NCI-H2227 (cell line): Measurements from ENCODE around the gene SCFD2.

ENCODE experiments used
- DNase-seq: peaks from one replicate; lab custom pipeline; 2025; ENCODE audit not compliant: unreplicated experiment; lab: John Stamatoyannopoulos, UW

The SCFD2 gene

GRCh38 chr4:52894443-52894842, 471.4 kb downstream of the SCFD2 start:
- no peak for DNase-seq

GRCh38 chr4:52892880-52893279, 473.0 kb downstream of the SCFD2 start:
- DNase-seq = no peak

GRCh38 chr4:52891743-52892142, 474.1 kb downstream of the SCFD2 start:
- DNase-seq = no peak

- DNase-seq = no peak
Observed at GRCh38 chr4:52890521-52890791, 475.4 kb downstream of the SCFD2 start.

- no peak for DNase-seq
Observed at GRCh38 chr4:52889778-52890520, 475.9 kb downstream of the SCFD2 start.

- no peak for DNase-seq
Observed at GRCh38 chr4:52889354-52889753, 476.5 kb downstream of the SCFD2 start.

GRCh38 chr4:52884994-52885393, 480.9 kb downstream of the SCFD2 start:
- no peak for DNase-seq

GRCh38 chr4:52883707-52884669, 481.9 kb downstream of the SCFD2 start:
- no peak for DNase-seq

- no peak for DNase-seq
Observed at GRCh38 chr4:52883183-52883621, 482.7 kb downstream of the SCFD2 start.

- no peak for DNase-seq
Observed at GRCh38 chr4:52880994-52881393, 484.9 kb downstream of the SCFD2 start.

- DNase-seq = no peak
Observed at GRCh38 chr4:52879471-52879870, 486.4 kb downstream of the SCFD2 start.

- DNase-seq = no peak
Observed at GRCh38 chr4:52877694-52878093, 488.2 kb downstream of the SCFD2 start.

GRCh38 chr4:52877036-52877435, 488.8 kb downstream of the SCFD2 start:
- DNase-seq = no peak

- no peak for DNase-seq
Observed at GRCh38 chr4:52876069-52876468, 489.8 kb downstream of the SCFD2 start.

GRCh38 chr4:52874948-52875347, 490.9 kb downstream of the SCFD2 start:
- DNase-seq = no peak

GRCh38 chr4:52873861-52874343, 492.0 kb downstream of the SCFD2 start:
- DNase-seq = no peak

- DNase-seq = peak; percentile 13
Observed at GRCh38 chr4:52873191-52873590, 492.7 kb downstream of the SCFD2 start.

- no peak for DNase-seq
Observed at GRCh38 chr4:52870225-52870624, 495.6 kb downstream of the SCFD2 start.

GRCh38 chr4:52869656-52870055, 496.2 kb downstream of the SCFD2 start:
- DNase-seq = no peak

GRCh38 chr4:52869196-52869595, 496.7 kb downstream of the SCFD2 start:
- DNase-seq = no peak

- no peak for DNase-seq
Observed at GRCh38 chr4:52868133-52868532, 497.7 kb downstream of the SCFD2 start.

- DNase-seq = no peak
Observed at GRCh38 chr4:52867163-52867562, 498.7 kb downstream of the SCFD2 start.
